Activated T-cell treated with anti-CD3 and anti-CD28 coated beads, Interleukin-2, amount 50 U/mL, for 48 hours (primary cell): ENCODE data around the gene NAV1.
"Not testable (repeated sequence)": the region's sequence is repeated elsewhere in the genome, so short reads cannot be mapped to it uniquely, and the experiment has no call there.

ENCODE experiments used
- DNase-seq, 2 experiments: peaks; one replicate each; pipeline ENCODE4 v3.0.0-alpha.2; 2020

NAV1 gene

GRCh38 chr1:201504799-201505502 is 34.0 kb upstream of the NAV1 start:
- DNase-seq = no peak

GRCh38 chr1:201505503-201505890 is 33.4 kb upstream of the NAV1 start:
- DNase-seq = no peak

GRCh38 chr1:201506092-201506491 is 32.8 kb upstream of the NAV1 start:
- DNase-seq = no peak

DNA sequence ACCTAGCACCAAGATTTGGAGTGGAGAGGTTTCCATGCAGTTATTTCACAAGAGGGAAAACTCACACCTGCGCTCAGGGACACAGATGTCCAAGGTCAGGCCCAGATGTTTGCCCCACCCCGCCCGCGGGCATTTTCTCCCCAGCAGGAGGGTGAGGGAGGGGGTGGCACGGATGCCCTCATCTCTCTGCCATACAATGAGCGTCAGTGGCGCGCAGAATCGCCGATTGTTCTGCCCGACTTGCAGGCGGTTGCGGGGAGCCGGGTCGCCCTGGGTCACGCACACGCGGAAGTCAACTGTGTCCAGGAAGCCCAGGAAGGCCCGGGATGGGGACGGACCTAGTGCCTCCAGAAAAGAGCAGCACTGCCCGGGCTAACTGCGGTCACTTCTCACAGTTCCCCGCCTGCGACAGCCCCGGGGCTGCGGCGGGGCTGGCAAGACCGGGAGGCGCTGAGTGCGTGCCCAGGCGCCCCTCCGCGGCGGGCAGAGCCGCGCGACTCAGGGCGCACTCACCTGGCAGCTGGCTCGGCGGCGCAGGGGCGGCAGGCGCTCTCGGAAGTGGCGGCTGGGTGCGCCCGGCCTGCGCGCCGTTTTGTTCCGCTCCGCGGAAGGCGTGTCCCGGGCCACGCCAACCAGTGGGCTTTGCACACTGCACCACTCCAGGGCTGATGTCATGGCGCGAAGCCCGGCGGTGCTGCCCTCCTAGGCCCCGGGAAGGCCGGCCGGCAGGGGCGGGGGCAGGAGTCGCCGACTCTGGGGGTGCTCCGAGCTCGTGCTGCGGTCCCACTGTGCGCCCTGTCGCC is 32.2 kb upstream of the NAV1 start, which contains the start of gene CSRP1:
TSS of gene CSRP1 (minus strand) at position 567 of the 803 bp plus-strand sequence. CDS start 10,820 bp downstream, outside the sequence.
- DNase-seq = peak; percentile 87 to 92

DNA sequence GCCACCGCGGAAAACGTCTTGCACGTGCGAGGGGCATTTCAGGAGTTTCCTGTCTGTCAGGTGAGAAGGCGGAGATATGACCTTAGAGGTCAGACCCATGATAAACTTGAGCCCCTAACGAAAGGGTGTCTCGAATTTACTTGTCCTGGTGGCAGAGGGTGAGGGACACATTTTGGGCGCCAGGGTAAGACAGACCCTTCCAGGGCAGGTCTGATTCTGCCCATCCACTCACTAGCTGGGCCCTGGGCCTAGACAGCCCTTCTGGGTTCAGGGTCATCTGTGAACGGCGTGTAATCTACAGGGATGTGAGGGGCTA is 31.6 kb upstream of the NAV1 start:
- DNase-seq = no peak

DNA sequence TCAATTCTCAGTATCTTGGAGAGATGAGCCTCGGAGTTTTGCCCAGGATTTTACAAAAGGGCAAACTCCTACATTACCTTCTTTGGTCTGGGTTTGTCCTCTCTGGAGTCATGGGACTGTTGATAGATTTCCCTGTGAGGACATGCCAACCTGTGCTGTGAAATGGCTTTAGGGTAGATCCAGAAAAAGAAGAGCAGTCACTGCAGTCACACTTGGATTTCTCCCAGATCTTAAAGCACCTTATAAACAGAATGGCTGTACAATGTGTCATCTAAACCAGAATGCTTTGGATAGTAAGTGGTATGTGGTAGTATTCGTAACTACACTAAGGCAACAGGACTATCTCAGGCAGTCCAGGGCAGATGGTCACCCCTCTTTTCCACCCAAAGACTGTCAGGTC is 30.1 kb upstream of the NAV1 start:
- DNase-seq = no peak

DNA sequence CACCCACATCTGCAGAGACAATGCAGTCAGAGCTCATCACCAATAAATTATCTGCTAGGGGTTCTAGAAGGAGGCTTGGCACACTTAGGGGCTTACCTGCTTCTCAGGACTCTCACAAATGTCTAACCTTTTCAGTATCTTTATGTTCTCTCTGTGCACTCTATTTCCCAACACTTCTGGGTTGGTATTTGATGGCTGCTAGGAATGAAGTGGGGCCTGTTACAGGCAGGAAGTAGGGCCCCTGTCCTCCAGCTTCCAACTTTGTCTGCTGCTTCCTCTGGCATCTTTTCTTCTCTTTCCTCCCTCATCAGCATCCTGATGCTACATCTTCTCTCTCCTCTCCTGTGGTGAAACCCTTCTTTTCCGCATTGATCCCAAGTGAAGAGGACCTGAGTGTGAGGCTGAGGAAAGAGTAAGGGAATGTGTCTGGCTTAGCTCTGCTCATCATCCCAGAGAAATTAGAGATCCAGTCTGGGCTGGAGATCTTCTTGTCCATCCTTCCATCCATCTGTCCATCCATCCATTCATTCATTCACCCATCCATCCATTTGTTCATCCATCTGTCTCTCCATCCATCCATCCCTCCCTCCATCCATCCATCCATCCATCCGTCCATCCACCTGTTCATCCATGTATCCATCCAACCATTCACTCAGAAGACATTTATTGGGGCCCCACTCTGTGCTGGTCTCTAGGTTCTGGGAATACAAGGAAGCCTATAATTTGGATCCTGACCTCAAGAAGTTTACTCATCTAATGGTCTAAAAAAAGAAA is 29.1 kb upstream of the NAV1 start:
- no peak for DNase-seq

DNA sequence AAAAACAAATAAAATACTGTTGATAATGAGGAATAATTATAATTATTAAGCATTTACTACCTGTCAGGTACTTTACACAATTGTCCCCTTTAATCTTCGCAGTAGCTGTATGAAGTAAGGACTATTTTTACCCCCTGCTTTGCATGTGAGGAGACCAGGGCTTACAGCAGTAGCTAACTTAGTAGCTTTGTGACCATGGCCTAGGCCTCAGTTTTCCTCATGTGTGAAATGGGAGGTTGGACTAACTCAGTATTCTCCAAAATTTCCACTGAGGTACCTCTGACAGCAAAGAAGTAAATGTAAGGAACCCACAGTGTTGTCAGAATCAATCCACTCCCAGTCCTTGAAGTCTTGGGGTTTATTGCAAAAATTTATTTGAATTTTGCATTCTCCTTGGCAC is 28.2 kb upstream of the NAV1 start:
- no peak for DNase-seq

GRCh38 chr1:201511396-201511940 is 27.5 kb upstream of the NAV1 start:
- no peak for DNase-seq

- no peak for DNase-seq
These were observed 26.9 kb upstream of the NAV1 start for GRCh38 chr1:201511941-201512539.

DNA sequence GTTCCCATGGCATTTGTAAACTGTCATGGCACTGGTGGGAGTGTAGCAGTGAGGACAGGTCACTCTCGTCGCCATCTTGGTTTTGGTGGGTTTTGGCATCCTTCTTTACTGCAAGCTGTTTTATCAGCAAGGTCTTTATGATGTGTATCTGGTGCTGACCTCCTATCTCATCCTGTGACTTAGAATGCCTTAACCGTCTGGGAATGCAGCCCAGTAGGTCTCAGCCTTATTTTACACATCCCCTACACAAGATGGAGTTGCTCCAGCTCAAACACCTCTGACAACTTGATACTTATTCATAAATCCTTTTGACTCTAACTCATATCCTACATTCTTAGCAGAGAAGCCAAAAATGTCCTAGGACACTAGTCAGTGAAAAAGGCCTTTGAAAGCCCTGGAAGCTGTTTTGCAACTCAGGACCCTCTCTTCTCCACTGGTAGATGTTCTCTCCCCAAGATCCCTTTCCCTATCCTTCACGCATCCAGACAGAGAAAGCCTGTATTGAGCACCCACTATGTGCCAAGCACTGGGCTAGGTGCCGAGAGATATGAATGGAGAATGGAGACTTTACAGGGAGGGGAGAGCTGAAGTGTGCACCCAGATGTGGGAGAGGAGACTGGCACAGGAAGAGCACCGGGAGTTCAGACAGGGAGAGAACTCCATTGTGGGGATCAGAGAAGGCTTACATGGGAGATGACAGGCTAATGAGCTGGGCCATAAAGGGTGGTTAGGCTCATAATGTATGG is 25.3 kb upstream of the NAV1 start:
- no peak for DNase-seq

DNA sequence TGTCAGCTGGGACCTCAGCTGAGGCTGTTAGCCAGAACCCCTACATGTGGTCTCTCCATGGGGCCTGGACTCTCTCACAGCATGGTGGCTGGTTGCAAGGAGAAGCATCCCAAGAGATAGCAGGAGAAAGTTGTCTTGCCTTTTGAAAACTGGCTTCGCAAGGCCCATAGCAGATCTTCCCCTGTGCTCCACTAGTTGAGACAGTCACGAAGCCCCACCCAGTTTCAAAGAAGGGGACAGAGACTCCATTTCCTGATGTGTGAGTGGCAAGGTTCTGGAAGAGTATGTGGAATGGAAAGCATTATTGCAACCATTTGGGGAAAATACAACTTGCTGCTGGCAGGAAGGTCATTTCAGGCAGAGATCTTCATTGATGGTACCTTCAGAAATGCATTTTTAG is 24.5 kb upstream of the NAV1 start:
- DNase-seq = no peak

GRCh38 chr1:201515062-201515750 is 23.7 kb upstream of the NAV1 start:
- no peak for DNase-seq

DNA sequence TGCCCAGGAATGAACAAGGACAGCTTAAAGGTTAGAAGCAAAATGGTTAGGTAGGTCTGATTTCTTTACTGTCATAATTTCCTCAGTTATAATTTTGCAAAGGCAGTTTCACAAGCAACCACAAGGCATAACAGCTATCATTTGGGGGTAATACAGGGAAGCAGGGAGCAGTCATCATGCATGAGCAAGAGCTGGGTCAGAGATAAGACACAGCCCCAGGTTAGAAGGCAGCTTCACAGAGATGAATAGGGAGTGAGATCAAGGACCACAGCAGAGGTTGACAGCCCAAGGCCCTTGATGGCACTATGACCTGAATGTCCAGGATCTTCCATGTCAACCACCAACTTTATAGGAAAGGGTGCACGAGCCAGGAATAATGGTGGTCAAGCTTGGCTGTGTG is 23.0 kb upstream of the NAV1 start:
- no peak for DNase-seq

DNA sequence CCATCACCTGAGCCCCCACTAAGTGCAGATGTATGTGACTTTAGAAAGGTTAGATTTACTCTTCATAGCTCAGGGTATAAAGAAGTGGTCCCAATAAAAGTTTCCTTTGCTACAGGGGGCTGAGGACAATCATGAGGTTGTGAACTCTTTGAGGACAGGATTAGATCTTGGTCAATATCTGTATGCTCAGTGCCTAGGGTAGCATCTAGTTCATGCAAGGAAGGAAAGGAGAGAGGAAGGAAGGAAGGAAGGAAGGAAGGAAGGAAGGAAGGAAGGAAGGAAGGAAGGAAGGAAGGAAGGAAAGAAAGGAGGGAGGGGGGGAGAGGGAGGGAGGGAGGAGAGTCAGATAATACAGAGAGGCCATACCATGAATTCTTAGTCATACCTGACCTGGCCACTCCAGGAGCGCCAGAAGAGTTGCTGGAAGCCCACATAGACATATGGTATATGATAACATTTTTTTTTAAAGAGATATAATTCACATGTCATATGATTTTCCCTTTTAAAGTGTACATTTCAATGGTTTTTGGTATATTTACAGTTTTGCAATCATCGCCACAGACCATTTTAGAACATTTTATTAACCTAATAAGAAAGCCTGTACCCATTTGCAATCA is 22.3 kb upstream of the NAV1 start:
- no peak for DNase-seq

GRCh38 chr1:201517631-201518030 is 21.3 kb upstream of the NAV1 start:
- DNase-seq = no peak

DNA sequence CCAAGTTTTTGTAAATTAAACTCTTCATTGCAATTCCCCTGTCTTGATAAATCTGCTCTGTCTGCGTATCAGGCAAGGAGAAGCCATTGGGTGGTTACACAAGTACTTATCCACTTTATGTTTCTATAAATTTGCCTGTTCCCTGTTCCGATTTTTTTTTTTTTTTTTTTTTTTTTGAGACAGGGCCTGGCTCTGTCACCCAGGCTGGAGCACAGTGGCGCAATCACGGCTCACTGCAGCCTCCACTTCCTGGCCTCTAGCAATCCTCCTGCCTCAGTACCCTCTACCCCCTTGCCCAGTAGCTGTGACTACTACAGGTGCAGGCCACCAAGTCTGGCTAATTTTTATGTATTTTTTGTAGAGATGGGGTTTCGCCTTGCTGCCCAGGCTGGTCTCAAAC is 20.9 kb upstream of the NAV1 start:
- DNase-seq = no peak

DNA sequence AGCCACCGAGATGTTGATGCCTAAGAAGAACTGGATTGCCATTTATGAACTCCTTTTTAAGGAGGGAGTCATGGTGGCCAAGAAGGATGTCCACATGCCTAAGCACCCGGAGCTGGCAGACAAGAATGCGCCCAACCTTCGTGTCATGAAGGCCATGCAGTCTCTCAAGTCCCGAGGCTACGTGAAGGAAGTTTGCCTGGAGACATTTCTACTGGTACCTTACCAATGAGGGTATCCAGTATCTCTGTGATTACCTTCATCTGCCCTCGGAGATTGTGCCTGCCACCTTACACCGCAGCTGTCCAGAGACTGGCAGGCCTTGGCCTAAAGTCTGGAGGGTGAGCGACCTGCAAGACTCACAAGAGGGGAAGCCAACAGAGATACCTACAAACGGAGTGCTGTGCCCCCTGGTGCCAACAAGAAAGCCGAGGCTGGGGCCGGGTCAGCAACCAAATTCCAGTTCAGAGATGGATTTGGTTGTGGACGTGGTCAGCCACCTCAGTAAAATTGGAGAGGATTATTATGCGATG is 18.8 kb upstream of the NAV1 start:
- not testable (repeated sequence) for DNase-seq

DNA sequence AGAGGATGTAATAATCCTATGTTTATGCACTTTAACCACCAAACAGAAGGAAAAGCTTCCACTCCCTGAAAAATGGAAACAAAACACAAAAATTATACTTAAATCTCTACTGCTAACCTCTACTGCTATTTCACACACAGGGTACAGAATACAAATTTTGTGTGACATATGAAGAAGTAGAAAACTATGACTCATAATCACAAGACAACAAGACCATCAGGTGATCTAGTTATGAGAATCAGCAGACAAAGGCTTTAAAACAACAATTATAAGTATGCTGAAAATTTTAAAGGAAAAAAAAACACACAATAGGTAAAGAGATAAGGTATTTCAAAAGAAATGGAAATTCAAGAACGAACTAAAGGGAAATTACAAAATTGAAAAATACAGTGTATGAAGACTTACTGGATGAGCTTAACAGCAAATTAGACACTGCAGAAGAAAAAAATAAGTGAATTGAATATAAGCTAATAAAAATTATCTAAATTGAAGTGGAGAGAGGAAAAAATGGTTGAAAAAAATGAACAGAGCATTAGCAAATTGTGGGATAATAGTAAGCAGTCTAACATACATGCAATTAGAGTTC is 13.6 kb upstream of the NAV1 start:
- DNase-seq = no peak

DNA sequence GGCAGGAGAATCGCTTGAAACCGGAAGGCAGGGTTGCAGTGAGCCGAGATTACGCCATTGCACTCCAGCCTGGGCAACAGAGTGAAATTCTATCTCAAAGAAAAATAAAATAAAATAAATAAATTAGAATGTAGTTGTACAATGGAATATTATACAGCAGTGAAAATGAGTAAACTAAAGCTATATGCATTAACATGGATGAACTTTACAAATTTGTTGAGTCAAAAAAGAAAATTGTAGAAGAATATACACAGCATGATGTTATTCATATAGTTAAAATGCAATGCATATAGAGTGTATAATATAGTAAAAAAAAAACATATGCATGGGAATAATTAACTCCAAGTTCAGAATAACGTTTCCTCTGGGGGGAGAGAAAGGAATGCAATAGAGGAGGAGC is 11.0 kb upstream of the NAV1 start:
- DNase-seq = no peak
